Measurements from ENCODE around the gene NTM.
"Not testable (repeated sequence)": the region's sequence is repeated elsewhere in the genome, so short reads cannot be mapped to it uniquely, and the experiment has no call there.

The NTM gene

DNA sequence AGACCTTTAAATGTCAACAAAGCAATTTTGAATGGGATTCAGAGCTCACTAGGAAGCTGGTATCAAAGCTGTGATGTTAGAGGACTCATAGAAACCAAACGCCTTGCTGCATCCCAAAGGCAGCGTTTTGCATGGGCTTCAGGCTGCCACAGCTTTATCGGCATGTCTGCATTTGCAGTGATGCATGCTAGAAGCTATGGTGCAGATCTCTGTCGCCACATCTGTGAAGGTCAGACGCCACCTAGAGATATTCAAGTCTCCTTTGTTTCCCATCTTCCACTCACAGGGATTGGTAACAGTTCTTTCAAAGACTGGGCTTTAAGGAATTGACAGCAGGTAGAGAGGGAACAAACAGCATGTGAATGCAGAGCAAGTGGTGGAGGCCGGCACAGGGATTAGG is 47.8 kb downstream of the NTM start:
- no peak for DNase-seq (ENCODE audit: extremely low read depth in 1 of 2, low read depth in 1 of 2)

DNA sequence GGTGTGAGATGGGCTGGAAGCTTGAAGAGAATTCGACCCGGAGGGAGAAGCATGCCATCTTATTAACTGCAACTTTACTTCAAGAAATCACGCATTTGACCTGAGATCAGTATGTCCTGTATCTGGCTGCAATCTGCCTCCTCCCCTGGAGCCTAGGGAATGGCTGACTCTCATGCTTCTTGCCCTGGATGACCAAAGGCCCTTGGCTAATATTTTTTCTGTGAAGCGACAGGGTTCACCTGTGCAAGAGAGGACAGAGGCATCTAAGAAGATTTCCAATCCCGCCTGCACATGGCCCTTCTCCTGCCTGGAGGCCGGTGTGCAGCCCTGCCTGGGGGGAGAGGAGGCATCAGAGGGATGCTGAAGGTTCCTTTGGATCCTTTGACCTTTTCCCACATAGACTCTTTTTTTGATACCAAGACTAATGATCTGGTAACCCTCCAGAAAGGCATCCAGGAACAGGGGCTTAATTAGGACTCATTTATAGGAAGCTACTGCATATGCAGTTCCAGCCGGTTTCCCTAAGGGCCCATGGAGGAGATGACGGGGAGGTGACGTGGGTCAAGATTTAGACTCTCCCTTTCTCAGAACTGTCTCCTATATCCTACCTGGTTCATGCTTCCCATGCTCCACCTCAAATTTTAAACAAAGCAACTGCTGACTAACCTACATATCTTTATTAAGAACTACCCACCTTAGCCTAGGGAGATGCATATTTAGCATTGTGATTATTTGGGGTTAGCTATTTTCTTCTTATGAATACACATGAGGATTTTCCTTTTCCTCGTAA is 50.8 kb downstream of the NTM start:
- DNase-seq (ENCODE audit: extremely low read depth in 1 of 2, low read depth in 1 of 2): no peak

DNA sequence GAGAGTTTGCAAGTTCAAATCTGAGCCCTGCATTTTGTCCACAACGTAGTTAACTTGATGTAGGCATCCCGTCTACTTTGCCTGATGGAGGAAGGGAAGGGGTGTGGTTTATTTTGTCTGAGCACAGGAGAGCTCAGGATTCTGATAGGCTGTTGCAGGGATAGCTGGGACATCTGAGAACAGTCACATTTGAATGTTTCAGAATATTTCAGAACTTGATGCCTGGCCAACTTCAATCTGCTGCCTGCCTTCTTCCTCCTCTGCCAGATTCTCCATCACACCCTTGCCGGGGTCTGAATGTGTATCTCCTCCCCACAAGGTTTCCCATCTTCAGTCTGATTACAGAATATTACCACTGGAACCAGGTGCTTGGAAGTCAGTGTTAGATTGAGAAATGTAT is 51.6 kb downstream of the NTM start:
- DNase-seq (ENCODE audit: extremely low read depth in 1 of 2, low read depth in 1 of 2): no peak

DNA sequence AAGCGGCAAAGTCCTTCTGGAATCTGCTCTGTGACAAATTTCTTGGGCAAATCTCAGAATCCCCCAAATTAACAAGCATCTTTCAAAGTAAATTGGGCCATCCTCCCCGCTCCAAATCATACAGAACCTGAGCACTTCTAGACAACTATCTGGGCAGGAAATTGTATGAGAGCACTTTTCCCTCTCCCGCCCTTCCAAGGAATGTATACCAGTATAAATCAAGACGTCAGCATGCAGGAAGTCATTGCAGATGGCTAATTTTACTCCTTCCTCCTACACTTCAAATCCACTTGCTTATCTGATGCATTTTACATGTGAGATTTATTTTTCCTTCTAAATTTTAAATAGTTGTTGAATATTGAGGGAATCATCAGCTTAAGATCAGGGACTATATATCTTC is 52.1 kb downstream of the NTM start:
- no peak for DNase-seq (ENCODE audit: extremely low read depth in 1 of 2, low read depth in 1 of 2)

DNA sequence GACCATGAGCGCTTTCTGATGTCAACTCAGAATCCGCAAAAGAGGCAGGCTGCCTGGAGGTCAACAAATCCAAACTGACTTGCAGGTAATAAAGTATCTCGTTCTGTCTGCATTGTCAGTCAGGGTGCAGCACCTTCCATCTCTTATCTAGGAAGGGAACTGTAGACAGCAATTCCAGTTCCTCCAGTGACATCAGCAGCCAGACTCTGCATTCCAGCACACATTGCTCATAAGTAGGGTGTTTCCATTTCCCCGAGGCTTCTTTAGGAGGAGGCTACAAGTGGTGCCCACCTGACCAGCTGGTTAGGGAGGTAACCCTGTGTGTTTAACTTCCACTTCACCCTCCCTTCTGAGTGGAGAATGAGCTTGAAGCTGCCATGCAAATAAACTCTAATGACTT is 53.3 kb downstream of the NTM start:
- DNase-seq (ENCODE audit: extremely low read depth in 1 of 2, low read depth in 1 of 2): no peak

GRCh38 chr11:131424257-131424876 is 54.0 kb downstream of the NTM start:
- not testable (repeated sequence) for DNase-seq (ENCODE audit: extremely low read depth in 1 of 2, low read depth in 1 of 2)

DNA sequence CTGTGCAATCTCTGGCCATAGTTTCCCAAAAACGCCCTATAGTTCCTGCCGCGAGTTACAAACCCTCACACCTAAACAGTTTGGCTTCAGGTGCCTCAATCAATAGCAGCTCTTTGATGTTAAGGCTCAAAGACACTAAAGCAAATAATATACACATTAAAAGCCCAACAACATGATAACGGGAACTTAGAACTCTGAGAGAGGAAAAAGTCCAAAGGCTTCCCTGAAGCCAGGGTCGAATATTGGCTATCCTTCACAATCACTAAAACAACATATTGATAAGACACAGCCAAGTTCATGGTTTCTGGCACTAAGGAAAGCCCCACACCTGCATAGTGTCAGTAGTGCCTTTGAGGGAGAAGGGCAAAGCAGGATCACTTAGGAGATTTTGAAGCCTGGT is 54.9 kb downstream of the NTM start:
- no peak for DNase-seq (ENCODE audit: extremely low read depth in 1 of 2, low read depth in 1 of 2)

DNA sequence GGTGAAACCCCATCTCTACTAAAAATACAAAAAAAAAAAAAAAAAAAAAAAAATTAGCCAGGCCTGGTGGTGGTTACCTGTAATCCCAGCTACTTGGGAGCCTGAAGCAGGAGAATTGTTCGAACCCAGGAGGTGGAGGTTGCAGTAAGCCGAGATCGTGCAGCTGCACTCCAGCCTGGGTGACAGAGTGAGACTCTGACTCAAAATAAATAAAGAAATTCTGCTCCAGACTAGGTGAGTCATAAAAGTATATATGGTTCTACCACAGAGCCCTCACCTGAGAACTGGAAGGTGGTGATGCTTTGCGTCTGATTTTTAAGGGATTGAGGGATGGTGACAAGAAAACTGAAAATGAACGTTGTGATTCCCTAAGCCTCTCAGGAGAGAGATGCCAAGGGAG is 58.4 kb downstream of the NTM start:
- DNase-seq (ENCODE audit: extremely low read depth in 1 of 2, low read depth in 1 of 2): no peak

DNA sequence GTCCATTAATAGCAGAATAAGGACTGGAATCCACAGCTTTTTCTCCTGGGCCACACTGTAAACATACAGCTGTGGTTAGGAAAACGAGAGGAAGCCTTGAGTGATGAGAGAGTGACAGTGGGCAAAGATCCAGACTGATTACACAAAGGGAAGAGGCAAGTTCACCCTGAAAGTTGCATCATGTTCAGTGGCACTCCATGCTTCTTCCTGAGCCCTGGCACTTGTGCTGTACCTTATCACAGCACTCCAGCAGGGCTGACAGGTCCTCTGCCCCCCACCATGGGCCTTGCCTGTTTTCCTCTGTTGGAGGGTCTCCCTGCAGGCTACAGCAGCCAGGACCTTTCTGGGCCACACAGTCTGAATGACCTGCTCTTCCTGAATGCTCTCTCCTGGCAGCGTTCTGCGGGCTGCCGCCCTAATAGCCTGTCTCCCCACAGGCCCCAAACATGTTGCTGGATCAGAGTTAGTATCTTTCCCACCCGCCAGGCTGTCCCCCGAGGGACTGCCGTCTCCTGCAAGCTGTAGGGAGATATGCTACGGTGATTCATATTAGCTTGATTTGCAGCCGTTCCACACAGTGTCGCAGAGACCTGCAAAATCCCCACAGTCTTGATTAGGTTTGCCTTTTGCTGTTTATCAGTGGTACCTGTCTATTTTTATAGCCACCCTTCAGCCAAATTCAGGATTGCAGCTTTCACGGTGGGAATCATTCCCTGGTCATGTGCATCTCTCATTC is 60.2 kb downstream of the NTM start:
- no peak for DNase-seq (ENCODE audit: extremely low read depth in 1 of 2, low read depth in 1 of 2)

GRCh38 chr11:131441051-131441810 is 70.8 kb downstream of the NTM start:
- no peak for DNase-seq (ENCODE audit: extremely low read depth in 1 of 2, low read depth in 1 of 2)

DNA sequence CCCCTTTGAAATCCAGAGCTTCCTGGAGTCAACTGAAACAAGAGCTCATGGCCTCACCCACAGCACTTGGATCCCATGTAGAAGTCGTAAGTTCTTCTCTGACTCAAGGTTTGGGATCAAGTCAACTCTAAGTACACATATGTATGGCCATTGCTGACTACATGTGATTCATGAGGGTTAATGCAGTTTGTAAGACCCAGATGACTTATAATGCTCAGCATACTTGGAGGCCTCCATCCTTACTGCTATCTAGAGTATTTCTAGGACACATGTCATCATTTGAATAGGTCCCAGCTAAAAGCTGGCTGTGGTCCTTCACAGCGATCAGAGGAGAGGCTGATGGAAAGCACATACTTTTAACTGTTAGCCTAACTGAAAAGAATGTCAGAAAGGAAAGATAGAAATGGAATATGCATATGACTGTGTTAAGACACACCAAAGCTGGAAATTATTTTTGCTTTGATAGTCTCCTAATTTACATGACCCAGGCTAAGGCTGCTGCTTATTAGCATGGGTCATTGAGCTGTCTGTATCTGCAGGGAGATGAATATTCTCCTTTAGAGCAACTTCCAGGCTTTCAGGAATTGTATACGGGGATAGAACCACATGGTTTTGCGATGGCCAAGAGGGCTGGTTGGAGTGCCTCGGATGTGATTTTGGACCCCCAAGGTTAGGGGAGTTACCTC is 76.3 kb downstream of the NTM start:
- no peak for DNase-seq (ENCODE audit: extremely low read depth in 1 of 2, low read depth in 1 of 2)

- DNase-seq (ENCODE audit: extremely low read depth in 1 of 2, low read depth in 1 of 2): no peak
Observed at GRCh38 chr11:131447277-131447815, 76.9 kb downstream of the NTM start.

- no peak for DNase-seq (ENCODE audit: extremely low read depth in 1 of 2, low read depth in 1 of 2)
Observed at GRCh38 chr11:131447898-131448297, 77.5 kb downstream of the NTM start.

DNA sequence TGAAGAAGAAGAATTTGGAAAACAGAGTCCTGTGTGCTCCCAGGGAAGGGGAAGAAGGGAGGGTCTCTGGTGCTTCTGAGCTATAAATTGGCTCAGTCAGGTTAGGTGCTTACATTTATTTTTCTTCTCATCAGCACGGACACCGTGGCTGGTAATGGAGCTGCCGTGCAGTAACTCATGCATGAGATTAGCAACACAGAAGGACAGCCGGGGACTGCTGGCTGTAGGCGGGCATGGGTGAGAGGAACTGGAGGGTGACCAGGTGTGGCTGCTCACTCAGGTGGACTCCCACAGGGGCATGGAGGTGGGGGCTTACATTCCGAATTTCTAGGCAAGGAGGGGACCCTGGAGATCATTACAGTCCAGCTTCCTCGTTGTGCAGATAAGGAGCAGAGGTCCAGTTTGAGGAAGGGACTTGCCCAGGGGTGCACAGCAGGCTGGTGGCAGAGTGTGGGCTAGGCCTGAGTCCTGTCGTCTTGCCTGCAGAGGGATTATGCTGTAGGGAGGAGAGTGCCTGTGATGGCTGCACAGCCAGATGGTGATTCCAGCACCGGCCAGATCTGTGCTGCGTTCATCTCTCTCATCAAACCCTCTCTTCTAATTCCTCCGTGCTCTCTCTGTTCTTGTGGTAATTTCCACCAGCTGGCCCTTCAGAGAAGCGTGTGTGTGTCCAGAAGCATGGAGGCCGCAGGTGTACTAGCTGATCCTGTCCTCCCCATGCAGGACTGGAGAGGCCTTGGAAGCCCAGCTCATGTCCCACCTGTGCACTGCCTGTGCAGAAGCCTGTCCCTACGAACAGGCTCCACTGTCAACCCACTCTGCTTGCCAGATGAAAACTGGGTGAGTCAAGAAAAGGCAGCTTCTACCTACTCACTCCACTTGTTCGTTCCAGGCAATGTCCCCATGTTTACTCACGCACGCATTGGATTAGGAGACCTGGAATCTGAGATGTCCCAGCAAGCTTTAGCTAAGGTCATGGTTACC is 78.9 kb downstream of the NTM start:
- no peak for DNase-seq (ENCODE audit: extremely low read depth in 1 of 2, low read depth in 1 of 2)

GRCh38 chr11:131454490-131454889 is 84.1 kb downstream of the NTM start:
- no peak for DNase-seq (ENCODE audit: extremely low read depth in 1 of 2, low read depth in 1 of 2)

GRCh38 chr11:131454989-131455388 is 84.6 kb downstream of the NTM start:
- no peak for DNase-seq (ENCODE audit: extremely low read depth in 1 of 2, low read depth in 1 of 2)

DNA sequence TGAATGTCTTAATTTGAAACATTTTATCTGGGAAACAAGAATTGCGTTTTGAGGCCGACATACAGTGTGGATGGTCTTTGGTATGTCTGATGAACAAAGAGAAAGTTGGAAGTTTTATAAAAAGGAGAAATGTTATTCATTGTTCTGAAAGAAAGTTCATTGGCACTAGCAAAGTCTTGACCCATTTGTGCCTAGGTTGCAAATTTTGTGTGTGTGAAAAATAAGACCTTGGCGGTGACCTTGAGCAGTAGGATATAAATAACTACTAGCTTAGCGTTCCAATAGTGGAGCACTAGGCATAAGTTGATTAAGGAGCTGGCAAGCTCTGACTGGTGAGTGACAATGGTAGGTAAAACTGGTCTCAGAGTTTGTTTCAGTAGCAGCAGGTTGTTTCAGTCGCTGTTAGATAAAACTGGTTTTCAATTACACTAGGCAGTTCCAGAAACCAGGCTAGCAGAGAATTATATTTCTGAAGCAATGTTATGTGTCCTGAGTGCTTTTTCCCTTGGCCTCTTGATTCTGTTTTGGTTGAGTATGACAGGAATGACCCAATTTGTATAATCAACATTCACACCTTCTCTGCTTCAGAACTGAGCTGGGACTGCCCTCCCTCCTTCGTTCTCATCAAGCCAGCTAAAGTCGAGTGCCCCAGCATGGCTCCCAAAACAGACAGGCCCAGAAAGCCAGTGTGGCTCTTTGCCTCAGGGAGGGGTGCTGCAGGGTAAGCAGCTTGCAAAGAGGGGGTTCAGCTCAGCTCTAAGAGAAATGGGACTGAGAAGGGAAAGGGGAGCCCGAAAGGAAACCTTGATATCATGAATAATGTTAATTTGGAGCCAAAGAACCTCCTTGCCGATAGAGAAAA is 85.7 kb downstream of the NTM start:
- no peak for DNase-seq (ENCODE audit: extremely low read depth in 1 of 2, low read depth in 1 of 2)

GRCh38 chr11:131457163-131457562 is 86.7 kb downstream of the NTM start:
- DNase-seq (ENCODE audit: extremely low read depth in 1 of 2, low read depth in 1 of 2): no peak

All from stimulated activated CD8-positive, alpha-beta memory T cell treated with anti-CD3 and anti-CD28 coated beads, Interleukin-7, amount 100 ng/mL, for 48 hours (primary cell).